HepG2 (cell line): ENCODE measurements around the gene AMPD2. TPM values are rescaled to one million over a fixed set of nuclear protein-coding genes. Genes with fewer than 3 reads are reported as not detected.

Source experiments
- ATAC-seq: fragments of 200-7000 bp; cut with Tn5 transposase; 3 replicates; pipeline ENCODE4 v1.9.1; 2020; ENCODE audit warnings: mild to moderate bottlenecking, moderate library complexity
- BruUV-seq: library from RNA; stranded (reverse); fragments of 400-500 nt; replicated peaks from 2 replicates; lab custom pipeline; 2021; lab: Mats Ljungman, UMichigan
- CTCF ChIA-PET: fragments of 300-600 bp; formaldehyde crosslinking; extraction: SDS; loops from one replicate; lab custom pipeline; 2021; ENCODE audit warnings: low total read pairs, inconsistent platforms, low intra/inter-chr PET ratio; lab: Yijun Ruan, JAX
- POLR2A ChIA-PET: fragments of 350-600 bp; sonication (Branson Sonifier 250); formaldehyde crosslinking; loops from one replicate; lab custom pipeline; 2020; ENCODE audit warnings: antibody characterized with exemption, inconsistent platforms; lab: Yijun Ruan, JAX
- DNase-seq: peaks from one replicate; pipeline ENCODE4 v3.0.0-alpha.2; 2015; ENCODE audit warnings: low spot score
- FAIRE-seq: peaks from 3 replicates; lab custom pipeline; 2011; peaks lifted over from hg19 to GRCh38; lab: Jason Lieb, UNC
- H2AFZ ChIP-seq: one replicate; pipeline ENCODE4 v1.6.1; 2011; ENCODE audit warnings: low read length, inconsistent platforms
- H3K27ac ChIP-seq: fragments of 300-600 bp; 3 replicates; pipeline ENCODE4 v1.8.0; 2011; ENCODE audit warnings: mixed run types, mild to moderate bottlenecking, mixed read lengths, low read length, inconsistent platforms; ENCODE audit not compliant: insufficient read depth; ENCODE audit errors: extremely low read length
- H3K27me3 ChIP-seq, 2 experiments: fragments of 200-600 bp in 1 of 2; 2 replicates in 1 of 2; 3 replicates in 1 of 2; pipeline versions ENCODE4 v1.6.0 to v1.8.0; 2011; ENCODE audit warnings: low read length in 2 of 2, mild to moderate bottlenecking in 2 of 2, moderate library complexity in 2 of 2, inconsistent platforms in 1 of 2; ENCODE audit not compliant: insufficient read depth in 2 of 2, control insufficient read depth in 1 of 2
- H3K36me3 ChIP-seq, 2 experiments: fragments of 200-600 bp in 1 of 2; replicated peaks in 1 of 2; 2 replicates in 1 of 2; 3 replicates in 1 of 2; pipeline versions ENCODE4 v1.5.1 to v1.8.0; 2011; ENCODE audit warnings: low read length in 2 of 2, inconsistent platforms in 1 of 2; ENCODE audit not compliant: insufficient read depth in 2 of 2, control insufficient read depth in 1 of 2
- H3K4me1 ChIP-seq: 2 replicates; pipeline ENCODE4 v1.5.1; 2012; ENCODE audit warnings: low read length, inconsistent platforms; ENCODE audit not compliant: insufficient read depth
- H3K4me2 ChIP-seq: 2 replicates; pipeline ENCODE4 v1.6.0; 2011; ENCODE audit warnings: low read depth, low read length, inconsistent platforms
- H3K4me3 ChIP-seq, 3 experiments: fragments of 200-600 bp in 1 of 3; sonication (generic), shearing (Covaris generic) in 1 of 3; replicated peaks in 1 of 3; 2 replicates each; pipeline ENCODE4 v1.5.1; 2011 to 2016; ENCODE audit warnings: low read length in 3 of 3, inconsistent platforms in 2 of 3, low read depth in 2 of 3, mild to moderate bottlenecking in 2 of 3, control low read depth in 1 of 3, mixed read lengths in 1 of 3; ENCODE audit not compliant: insufficient read depth in 1 of 3
- H3K79me2 ChIP-seq: one replicate; pipeline ENCODE4 v1.6.1; 2011; ENCODE audit warnings: low read length, inconsistent platforms; ENCODE audit not compliant: insufficient read depth
- H3K9ac ChIP-seq: 2 replicates; pipeline ENCODE4 v1.6.0; 2011; ENCODE audit warnings: mild to moderate bottlenecking, low read depth, low read length, inconsistent platforms; ENCODE audit not compliant: insufficient read depth
- H3K9me3 ChIP-seq: 2 replicates; pipeline ENCODE4 v1.5.1; 2012; ENCODE audit warnings: mild to moderate bottlenecking, low read length
- H4K20me1 ChIP-seq: 2 replicates; pipeline ENCODE4 v1.6.0; 2011; ENCODE audit warnings: inconsistent platforms, mild to moderate bottlenecking, low read length, moderate library complexity; ENCODE audit not compliant: insufficient read depth
- KLF11 ChIP-seq: IDR thresholded peaks from 2 replicates; pipeline ENCODE4 v1.6.1; 2016; ENCODE audit warnings: missing compliant biosample characterization
- MATR3 ChIP-seq: sonication (generic); formaldehyde crosslinking; IDR thresholded peaks from 2 replicates; pipeline ENCODE4 v1.4.0; 2020; ENCODE audit warnings: missing genetic modification reagents
- SRY ChIP-seq: sonication (generic); formaldehyde crosslinking; IDR thresholded peaks from 2 replicates; pipeline ENCODE4 v1.8.0; 2022; ENCODE audit warnings: mild to moderate bottlenecking, missing genetic modification reagents
- ZFP62 ChIP-seq: sonication (generic); formaldehyde crosslinking; IDR thresholded peaks from 2 replicates; pipeline ENCODE4 v1.4.0; 2020; ENCODE audit warnings: missing genetic modification reagents
- ZKSCAN1 ChIP-seq: fragments of 150-350 bp; IDR thresholded peaks from 2 replicates; pipeline ENCODE4 v1.6.1; 2014; ENCODE audit warnings: low read length
- ZNF343 ChIP-seq: sonication (generic); formaldehyde crosslinking; IDR thresholded peaks from 2 replicates; pipeline ENCODE4 v1.4.0; 2020; ENCODE audit warnings: mild to moderate bottlenecking, missing genetic modification reagents
- ZSCAN29 ChIP-seq: sonication (generic); formaldehyde crosslinking; conservative IDR thresholded peaks from 2 replicates; pipeline ENCODE4 v1.4.0; 2020; ENCODE audit warnings: mild to moderate bottlenecking, missing genetic modification reagents
- WGBS: methylation state at CpG from one replicate; pipeline ENCODE4 v1.1.6; 2017; ENCODE audit warnings: low lambda C conversion rate; 5-methylcytosine and 5-hydroxymethylcytosine counted together
- in situ Hi-C: cut with HindIII; loops from 2 replicates; pipeline ENCODE4 v1.10.0; 2017; ENCODE audit warnings: low pct_unique_long_range_greater_than_20kb; ENCODE audit not compliant: extremely low pct_ligation_motif_present
- intact Hi-C: fragments of 100-400 bp; cut with micrococcal nuclease; formaldehyde crosslinking; loops from one replicate; pipeline ENCODE4 v1.10.0; 2022; ENCODE audit not compliant: unreplicated experiment
- polyA plus RNA-seq, 8 experiments: library from polyadenylated mRNA; depleted of rRNA in 3 of 8; stranded (reverse) in 7 of 8; unstranded in 1 of 8; fragments of >200 nt; fragmentation: Illumina TruSeq in 4 of 8; extraction: Trizol in 4 of 8; gene quantifications; 2 replicates each; pipeline versions ENCODE4 v1.2.1 to v1.2.3, GENCODE V29; 2011 to 2016; ENCODE audit warnings: low read depth in 4 of 8, missing spikeins in 1 of 8, mixed read lengths in 1 of 8; ENCODE audit not compliant: insufficient read depth in 1 of 8
- total RNA-seq, 5 experiments: library from RNA; depleted of rRNA; stranded (reverse); fragments of >200 nt; fragmentation: Illumina TruSeq; extraction: Trizol; gene quantifications; 2 replicates each; pipeline ENCODE4 v1.2.3, GENCODE V29; 2016; ENCODE audit warnings: low read depth in 1 of 5
- TF ChIP-seq, protein P1 (sequence below): sonication (generic); formaldehyde crosslinking; IDR thresholded peaks from 2 replicates; pipeline ENCODE4 v1.4.0; 2020; ENCODE audit warnings: missing genetic modification reagents
- TF ChIP-seq, protein P2 (sequence below): IDR thresholded peaks from 2 replicates; pipeline ENCODE4 v1.6.1; 2016; ENCODE audit warnings: missing biosample characterization, missing genetic modification reagents, low read depth

The AMPD2 gene
- total and polyA plus RNA-seq, 2 of the 13 experiments (the other 11 are each of a cell fraction or from before 2014, with no cell fraction given): 62.3 to 82.0 TPM

DNA sequence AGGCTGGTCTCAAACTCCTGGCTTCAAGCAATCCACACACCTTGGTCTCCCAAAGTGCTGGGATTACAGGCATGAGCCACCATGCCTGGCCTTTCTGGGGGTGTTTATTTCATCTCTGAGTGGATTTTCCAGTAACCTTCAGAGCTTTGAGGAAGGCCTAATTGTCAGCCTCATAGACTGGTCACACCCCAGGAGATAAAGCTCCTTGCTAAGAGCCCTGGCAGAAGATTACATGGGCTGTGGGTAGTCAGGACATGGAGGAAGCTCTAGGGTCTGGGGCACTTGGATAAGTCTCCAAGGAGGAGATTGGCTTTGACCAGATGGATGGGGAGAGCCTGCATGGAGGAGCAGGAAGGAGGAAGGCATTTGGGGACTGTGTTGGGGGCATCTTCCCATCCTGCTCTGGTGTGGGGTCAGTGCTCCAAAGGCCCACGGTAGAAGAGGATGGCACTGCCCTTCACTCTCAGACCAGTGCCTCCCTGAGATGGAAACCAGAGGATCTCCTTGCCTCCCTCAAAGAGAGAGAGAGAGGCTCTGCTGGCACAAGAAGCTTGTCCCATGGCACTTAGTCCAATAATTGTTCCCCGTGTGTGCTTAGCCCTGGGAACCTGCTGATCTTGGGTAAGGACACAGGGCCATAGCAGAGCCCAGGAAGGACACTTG lies 21.6 kb downstream of the AMPD2 start:
- H3K27ac ChIP-seq: no peak overlapping the region
- H3K4me3 ChIP-seq: no peak overlapping the region
- peaks cover 34% of the 10 kb centered on the region for H3K4me1 ChIP-seq
- FAIRE-seq (no peak), DNase-seq (no peak)
- H3K9ac ChIP-seq: no peak overlapping the region
- H4K20me1 ChIP-seq: no peaks in the 10 kb centered on the region
- no peaks in the 10 kb centered on the region for H3K79me2 ChIP-seq
- POLR2A ChIA-PET: interaction anchor here (2.0 to 3.8 kb wide), 3 partner anchors 14 to 95 kb away, joined by 12 to 23 read pairs (median 18); partner anchors contain the start of genes GNAI3 and GSTM4
- 0 out of 5 replicates have a peak, but pooled peaks cover 0 to 3% of the 10 kb centered on the region in 2 experiments for H3K27me3 ChIP-seq
- intact Hi-C loops: loop anchor here (5.0 kb wide), 1 partner anchor 351 kb away; no protein-coding TSS in a partner anchor
- no peaks in the 10 kb centered on the region for H3K36me3 ChIP-seq
- TF ChIP-seq MATR3 (CRISPR knock-in tag) (no peak), ZFP62 (CRISPR knock-in tag) (no peak), ZKSCAN1 (no peak), ZNF343 (CRISPR knock-in tag) (no peak), SRY (no peak), KLF11 (no peak), ZSCAN29 (CRISPR knock-in tag) (no peak)
- TF ChIP-seq, protein P1, sequence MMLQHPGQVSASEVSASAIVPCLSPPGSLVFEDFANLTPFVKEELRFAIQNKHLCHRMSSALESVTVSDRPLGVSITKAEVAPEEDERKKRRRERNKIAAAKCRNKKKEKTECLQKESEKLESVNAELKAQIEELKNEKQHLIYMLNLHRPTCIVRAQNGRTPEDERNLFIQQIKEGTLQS: no peak
- TF ChIP-seq, protein P2, sequence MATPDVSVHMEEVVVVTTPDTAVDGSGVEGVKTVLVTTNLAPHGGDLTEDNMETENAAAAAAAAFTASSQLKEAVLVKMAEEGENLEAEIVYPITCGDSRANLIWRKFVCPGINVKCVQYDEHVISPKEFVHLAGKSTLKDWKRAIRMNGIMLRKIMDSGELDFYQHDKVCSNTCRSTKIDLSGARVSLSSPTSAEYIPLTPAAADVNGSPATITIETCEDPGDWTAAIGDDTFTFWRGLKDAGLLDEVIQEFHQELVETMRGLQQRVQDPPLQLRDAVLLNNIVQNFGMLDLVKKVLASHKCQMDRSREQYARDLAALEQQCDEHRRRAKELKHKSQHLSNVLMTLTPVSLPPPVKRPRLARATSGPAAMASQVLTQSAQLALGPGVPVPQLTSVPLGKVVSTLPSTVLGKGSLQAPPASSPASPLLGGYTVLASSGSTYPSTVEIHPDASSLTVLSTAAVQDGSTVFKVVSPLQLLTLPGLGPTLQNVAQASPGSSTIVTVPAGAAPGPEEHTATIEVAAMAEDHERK (CRISPR knock-in tag): no peak
- TF ChIP-seq, all 625 proteins: peak for 0
- Histone ChIP-seq H3K4me2 (no peak overlapping the region), H2AFZ (no peak overlapping the region), H3K9me3 (no peaks in the 10 kb centered on the region)
- in situ Hi-C loops: loop anchor here (5.0 to 10.0 kb wide), 3 partner anchors 66 to 344 kb away; partner anchors contain the start of gene AHCYL1
- CTCF ChIA-PET: interaction anchor here (2.6 kb wide), 1 partner anchor 132 kb away, joined by 13 read pairs; no protein-coding TSS in a partner anchor
- no peak for ATAC-seq
- WGBS: 0% methylated on average over 1 of the region's 2 CpGs
- BruUV-seq: no TSS peak
